ENCODE data around the gene HIKESHI. TPM values are rescaled to one million over a fixed set of nuclear protein-coding genes. Genes with fewer than 3 reads are reported as not detected.

HIKESHI gene
- total and polyA plus RNA-seq, 2 of the 13 experiments (the other 11 are each of a cell fraction or from before 2014, with no cell fraction given) = 67.8 to 74.8 TPM

DNA sequence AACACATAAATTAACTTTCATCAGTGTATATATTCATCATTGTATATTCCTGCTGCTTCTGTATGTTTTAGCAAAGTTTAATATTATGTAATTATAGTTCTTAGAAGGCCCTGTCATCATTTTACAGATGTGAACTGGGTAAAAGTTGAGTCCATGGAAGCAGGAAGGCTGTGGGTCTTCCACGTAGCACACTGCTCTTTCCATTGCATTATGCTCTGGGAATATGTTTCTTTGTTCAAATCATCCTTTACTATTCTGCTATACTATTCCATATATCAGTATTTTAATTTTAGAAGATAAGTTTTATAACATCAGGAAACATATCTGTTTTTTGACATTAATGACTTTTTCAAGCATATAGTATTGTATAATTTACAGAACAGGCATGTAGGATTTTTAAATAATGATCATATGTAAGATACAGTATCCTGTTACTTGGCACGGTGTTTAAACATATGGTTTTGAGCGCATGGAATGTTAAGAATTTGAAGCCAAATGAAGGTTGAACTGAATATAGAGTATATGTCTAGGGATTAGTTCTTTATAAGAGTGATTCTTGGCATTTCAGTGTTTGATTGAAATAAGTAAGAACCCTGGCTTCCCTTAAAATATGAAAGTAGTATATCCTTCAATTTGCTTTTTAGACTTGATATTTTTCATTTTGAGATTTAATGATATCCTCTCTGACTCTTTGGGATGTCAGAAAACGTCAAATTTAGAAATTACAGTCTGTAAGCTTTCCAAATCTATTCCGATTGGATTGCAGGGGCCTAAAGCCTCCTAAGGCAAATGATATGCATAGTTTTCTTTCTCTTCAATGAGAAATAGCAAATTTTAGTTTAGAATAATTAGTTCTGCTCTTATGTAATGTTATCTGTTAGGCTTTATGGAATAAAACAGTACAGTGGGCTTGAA lies 81.3 kb downstream of the HIKESHI start (continued):
- TF ChIP-seq, protein P1, sequence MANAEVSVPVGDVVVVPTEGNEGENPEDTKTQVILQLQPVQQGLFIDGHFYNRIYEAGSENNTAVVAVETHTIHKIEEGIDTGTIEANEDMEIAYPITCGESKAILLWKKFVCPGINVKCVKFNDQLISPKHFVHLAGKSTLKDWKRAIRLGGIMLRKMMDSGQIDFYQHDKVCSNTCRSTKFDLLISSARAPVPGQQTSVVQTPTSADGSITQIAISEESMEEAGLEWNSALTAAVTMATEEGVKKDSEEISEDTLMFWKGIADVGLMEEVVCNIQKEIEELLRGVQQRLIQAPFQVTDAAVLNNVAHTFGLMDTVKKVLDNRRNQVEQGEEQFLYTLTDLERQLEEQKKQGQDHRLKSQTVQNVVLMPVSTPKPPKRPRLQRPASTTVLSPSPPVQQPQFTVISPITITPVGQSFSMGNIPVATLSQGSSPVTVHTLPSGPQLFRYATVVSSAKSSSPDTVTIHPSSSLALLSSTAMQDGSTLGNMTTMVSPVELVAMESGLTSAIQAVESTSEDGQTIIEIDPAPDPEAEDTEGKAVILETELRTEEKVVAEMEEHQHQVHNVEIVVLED (CRISPR knock-in tag; IDR thresholded peaks at IDR 0.05; ENCODE audit: borderline replicate concordance) = no peak
- TF ChIP-seq ZNF383 (CRISPR knock-in tag; IDR thresholded peaks at IDR 0.05; ENCODE audit: borderline replicate concordance) = no peak
- TF ChIP-seq ZNF180 (CRISPR knock-in tag; IDR thresholded peaks at IDR 0.05; ENCODE audit: borderline replicate concordance, low read depth) = no peak
- TF ChIP-seq, protein P2, sequence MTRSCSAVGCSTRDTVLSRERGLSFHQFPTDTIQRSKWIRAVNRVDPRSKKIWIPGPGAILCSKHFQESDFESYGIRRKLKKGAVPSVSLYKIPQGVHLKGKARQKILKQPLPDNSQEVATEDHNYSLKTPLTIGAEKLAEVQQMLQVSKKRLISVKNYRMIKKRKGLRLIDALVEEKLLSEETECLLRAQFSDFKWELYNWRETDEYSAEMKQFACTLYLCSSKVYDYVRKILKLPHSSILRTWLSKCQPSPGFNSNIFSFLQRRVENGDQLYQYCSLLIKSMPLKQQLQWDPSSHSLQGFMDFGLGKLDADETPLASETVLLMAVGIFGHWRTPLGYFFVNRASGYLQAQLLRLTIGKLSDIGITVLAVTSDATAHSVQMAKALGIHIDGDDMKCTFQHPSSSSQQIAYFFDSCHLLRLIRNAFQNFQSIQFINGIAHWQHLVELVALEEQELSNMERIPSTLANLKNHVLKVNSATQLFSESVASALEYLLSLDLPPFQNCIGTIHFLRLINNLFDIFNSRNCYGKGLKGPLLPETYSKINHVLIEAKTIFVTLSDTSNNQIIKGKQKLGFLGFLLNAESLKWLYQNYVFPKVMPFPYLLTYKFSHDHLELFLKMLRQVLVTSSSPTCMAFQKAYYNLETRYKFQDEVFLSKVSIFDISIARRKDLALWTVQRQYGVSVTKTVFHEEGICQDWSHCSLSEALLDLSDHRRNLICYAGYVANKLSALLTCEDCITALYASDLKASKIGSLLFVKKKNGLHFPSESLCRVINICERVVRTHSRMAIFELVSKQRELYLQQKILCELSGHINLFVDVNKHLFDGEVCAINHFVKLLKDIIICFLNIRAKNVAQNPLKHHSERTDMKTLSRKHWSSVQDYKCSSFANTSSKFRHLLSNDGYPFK (CRISPR knock-in tag; IDR thresholded peaks at IDR 0.05; ENCODE audit: borderline replicate concordance) = no peak
- TF ChIP-seq, protein P3, sequence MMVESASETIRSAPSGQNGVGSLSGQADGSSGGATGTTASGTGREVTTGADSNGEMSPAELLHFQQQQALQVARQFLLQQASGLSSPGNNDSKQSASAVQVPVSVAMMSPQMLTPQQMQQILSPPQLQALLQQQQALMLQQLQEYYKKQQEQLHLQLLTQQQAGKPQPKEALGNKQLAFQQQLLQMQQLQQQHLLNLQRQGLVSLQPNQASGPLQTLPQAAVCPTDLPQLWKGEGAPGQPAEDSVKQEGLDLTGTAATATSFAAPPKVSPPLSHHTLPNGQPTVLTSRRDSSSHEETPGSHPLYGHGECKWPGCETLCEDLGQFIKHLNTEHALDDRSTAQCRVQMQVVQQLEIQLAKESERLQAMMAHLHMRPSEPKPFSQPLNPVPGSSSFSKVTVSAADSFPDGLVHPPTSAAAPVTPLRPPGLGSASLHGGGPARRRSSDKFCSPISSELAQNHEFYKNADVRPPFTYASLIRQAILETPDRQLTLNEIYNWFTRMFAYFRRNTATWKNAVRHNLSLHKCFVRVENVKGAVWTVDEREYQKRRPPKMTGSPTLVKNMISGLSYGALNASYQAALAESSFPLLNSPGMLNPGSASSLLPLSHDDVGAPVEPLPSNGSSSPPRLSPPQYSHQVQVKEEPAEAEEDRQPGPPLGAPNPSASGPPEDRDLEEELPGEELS (CRISPR knock-in tag; IDR thresholded peaks at IDR 0.05) = no peak
- TF ChIP-seq, protein P4, sequence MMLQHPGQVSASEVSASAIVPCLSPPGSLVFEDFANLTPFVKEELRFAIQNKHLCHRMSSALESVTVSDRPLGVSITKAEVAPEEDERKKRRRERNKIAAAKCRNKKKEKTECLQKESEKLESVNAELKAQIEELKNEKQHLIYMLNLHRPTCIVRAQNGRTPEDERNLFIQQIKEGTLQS (CRISPR knock-in tag; IDR thresholded peaks at IDR 0.05) = no peak

Data from HepG2 (cell line).